Activated CD4-positive, alpha-beta T cell treated with anti-CD3 and anti-CD28 coated beads for 4 hours (primary cell): ENCODE measurements around the gene PSEN1.

ENCODE experiments used
- DNase-seq, 2 donors: peaks; one replicate each; pipeline ENCODE4 v3.0.0-alpha.2; 2020

PSEN1 gene

GRCh38 chr14:73258076-73258475 lies 121.8 kb downstream of the PSEN1 start:
- DNase-seq: no peak

GRCh38 chr14:73258845-73259611 lies 122.7 kb downstream of the PSEN1 start:
- DNase-seq: no peak

DNA sequence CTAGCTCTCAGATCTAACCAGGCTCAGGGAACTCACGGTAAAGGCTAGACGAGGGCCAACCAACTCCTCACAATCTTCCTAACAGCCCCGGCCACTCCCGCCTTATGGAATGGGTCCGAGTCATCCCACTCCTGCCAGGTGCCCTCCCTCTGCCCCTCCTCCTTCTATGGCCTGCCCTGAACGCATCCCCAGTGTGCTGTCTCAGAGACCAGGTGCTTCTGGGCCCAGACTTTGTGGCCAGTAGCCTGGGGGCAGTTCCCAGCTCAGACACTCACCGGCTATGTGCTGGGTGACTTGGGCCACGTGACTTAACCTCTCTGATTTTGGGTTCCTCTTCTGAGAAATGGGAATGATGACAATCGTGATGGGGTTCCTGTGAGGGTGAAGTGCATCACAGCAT lies 123.5 kb downstream of the PSEN1 start:
- DNase-seq: no peak

DNA sequence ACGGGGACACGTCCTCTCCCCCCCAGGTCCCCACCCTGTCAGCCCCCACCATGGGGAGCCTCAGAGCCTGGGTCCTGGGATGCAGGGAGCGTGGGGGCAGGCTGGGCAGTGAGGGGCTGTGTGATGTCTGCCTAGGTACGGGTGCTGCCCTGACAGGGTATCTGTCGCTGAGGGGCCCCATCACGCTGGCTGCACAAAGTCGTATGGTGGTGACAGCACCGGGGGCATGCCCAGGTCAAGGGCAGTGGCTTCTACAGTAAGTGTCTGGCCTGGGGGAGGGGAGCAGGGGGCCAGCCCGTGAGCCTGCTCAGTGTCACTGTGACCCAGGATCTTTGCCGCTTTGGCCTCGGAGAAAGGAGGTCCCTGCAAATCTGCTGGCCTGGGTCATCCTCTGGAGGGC lies 124.3 kb downstream of the PSEN1 start:
- DNase-seq: no peak

- DNase-seq: no peak
Measured at GRCh38 chr14:73261075-73261474, 124.8 kb downstream of the PSEN1 start.

- DNase-seq: no peak
Measured at GRCh38 chr14:73261520-73262426, 125.5 kb downstream of the PSEN1 start.

DNA sequence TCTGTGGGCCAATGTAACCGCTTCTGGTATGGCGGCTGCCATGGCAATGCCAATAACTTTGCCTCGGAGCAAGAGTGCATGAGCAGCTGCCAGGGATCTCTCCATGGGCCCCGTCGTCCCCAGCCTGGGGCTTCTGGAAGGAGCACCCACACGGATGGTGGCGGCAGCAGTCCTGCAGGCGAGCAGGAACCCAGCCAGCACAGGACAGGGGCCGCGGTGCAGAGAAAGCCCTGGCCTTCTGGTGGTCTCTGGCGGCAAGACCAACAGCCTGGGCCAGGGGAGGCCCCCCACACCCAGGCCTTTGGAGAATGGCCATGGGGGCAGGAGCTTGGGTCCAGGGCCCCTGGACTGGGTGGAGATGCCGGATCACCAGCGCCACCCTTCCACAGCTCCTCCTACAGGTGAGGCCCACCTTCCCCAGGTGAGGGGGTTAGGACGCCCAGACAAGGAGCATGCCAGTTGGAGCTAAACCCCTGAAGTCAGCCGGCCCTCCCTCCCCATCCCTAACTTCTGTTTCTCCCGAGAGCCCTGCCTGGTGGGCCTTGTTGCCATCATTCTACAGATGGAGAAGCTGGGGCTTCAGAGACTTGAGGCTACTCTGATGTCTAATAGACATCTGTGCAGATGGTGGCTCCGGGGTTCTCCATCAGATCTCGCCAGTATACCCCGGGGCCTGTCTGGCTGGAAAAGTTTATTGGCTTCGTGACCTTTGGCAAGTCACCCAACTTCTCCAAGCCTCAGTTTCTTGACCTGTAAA lies 126.3 kb downstream of the PSEN1 start:
- no peak for DNase-seq

- DNase-seq: no peak
Measured at GRCh38 chr14:73263606-73264005, 127.3 kb downstream of the PSEN1 start.

DNA sequence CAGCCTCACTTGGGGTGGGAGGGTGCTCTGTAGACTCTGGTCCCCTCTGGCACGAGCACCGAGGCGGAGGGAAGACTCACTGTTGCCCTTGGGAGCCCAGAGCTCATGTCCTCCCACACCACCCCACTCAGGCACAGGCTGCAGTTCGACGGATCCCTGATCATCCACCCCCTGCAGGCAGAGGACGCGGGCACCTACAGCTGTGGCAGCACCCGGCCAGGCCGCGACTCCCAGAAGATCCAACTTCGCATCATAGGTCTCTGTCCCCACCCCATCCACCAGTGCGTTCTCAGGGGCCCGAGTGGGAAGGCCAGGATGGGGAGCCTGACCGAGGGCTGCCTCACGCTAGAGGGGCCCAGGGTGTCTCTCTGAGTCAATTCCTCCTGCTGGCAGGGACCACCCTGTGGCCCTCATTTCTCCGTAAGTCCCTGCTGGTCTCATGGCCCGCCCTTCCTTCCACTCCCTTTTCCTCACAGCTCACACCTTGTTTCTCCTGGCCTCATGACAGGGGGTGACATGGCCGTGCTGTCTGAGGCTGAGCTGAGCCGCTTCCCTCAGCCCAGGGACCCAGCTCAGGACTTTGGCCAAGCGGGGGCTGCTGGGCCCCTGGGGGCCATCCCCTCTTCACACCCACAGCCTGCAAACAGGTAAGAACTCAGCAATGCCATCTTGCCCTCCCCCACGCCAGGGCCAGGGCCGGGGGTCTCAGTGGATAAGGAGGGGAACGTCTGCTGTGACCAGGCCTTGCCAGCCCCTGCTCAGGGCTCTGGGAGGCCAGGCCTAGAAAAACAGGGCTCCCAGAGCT lies 128.0 kb downstream of the PSEN1 start:
- DNase-seq: no peak

DNA sequence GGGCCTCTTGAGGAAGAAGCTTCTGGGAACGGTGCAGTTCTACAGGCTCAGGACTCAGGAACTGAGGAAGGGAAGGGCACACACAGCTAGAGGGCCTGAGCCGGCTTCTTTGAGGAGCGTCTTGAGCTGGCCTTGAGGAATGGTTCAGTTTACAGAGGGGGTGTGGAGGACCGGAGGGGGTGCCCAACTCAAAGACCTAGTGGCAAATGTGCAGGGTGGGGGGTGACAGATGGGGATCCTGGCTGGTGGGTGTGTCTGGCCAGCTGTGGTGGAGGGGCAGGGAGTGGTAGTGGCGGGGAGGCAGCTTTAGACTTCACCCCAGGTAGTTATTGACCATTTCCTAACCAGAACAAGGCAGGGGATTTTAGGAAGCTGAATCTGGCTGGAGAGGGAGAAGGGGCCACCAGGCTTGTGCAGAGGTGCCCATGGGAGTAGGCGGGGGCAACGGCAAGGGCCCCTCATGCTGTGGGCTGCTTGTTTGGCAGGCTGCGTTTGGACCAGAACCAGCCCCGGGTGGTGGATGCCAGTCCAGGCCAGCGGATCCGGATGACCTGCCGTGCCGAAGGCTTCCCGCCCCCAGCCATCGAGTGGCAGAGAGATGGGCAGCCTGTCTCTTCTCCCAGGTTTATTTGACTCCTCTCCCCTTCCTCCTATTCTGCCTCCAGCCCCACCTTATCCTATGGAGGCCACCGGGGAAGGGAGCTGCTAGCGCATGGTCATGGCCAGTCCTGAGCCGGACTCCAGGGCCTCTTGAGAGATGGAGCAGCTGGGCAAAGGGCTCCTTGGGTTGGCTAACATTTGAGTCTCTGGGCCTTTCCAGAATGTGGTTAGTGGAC lies 128.8 kb downstream of the PSEN1 start:
- no peak for DNase-seq

DNA sequence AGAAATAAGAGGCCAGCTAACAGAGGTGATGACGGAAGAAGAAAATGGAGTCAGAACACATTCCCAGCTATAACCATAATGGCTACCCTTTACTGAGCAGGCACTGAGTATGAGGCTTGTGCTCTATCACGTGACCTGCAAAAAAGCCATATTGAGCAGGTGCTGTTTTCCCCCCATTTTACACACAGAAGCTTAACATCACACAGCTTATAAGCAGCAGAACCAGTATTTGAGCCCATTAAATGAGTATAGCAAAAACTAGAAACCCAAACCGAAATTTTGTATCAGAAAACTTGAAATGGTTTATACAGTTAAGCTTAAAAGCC lies 129.4 kb downstream of the PSEN1 start:
- no peak for DNase-seq

- no peak for DNase-seq
Measured at GRCh38 chr14:73266317-73266716, 130.0 kb downstream of the PSEN1 start.

DNA sequence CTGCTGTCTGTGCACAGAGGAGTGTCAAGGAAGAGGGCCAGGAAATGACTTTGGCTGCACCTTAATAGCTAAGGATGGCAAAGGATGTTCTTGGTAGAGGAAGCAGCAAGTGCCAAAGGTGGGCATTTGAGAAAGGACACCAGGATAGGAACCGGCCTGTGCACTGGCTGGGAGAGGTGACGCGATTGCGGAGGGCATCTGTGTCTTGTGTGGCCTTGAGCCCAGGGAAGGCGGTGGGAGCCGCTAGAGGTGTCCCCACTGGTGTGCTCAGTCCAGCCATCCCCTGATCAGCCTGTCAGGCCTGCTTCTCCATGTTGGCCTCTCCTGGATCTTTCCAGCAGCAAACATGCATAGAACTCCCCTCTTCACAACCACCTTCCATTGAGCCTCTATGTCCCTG lies 131.2 kb downstream of the PSEN1 start:
- DNase-seq: no peak

GRCh38 chr14:73269729-73270531 lies 133.6 kb downstream of the PSEN1 start:
- no peak for DNase-seq

DNA sequence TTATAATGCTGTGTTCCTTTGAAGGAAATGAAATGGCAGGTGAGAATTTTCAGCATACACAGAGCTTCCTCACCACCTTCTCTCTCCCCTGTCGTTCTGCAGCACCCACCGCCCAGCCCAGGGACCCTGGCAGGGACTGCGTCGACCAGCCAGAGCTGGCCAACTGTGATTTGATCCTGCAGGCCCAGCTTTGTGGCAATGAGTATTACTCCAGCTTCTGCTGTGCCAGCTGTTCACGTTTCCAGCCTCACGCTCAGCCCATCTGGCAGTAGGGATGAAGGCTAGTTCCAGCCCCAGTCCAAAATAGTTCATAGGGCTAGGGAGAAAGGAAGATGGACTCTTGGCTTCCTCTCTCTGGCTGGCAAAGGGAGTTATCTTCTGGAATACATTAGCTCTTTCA lies 136.1 kb downstream of the PSEN1 start:
- DNase-seq: no peak
